ENCODE results near the gene CMKLR1. TPM values are rescaled to one million over a fixed set of nuclear protein-coding genes. Genes with fewer than 3 reads are reported as not detected.

CMKLR1 gene
- total RNA-seq, 2 experiments from 2014 or later: not detected

GRCh38 chr12:108371801-108372344 lies 32.8 kb upstream of the CMKLR1 start:
- Mint-ChIP-seq H3K27ac (no peak overlapping the region), H3K9me3 (peaks cover 18% of the 10 kb centered on the region), H3K4me1 (ENCODE audit: low read depth) (no peaks in the 10 kb centered on the region), H3K4me3 (no peak overlapping the region), H3K36me3 (ENCODE audit: low read depth) (no peaks in the 10 kb centered on the region), H3K27me3 (ENCODE audit: low read depth) (no peaks in the 10 kb centered on the region)
- intact Hi-C loops (cut with micrococcal nuclease): no loop called here
- no peak for DNase-seq
- CTCF ChIA-PET: no interaction called here

- CTCF ChIA-PET: no interaction called here
- no peak for DNase-seq
- Mint-ChIP-seq H3K4me1 (ENCODE audit: low read depth) (no peaks in the 10 kb centered on the region), H3K27ac (no peak overlapping the region), H3K4me3 (no peak overlapping the region), H3K27me3 (ENCODE audit: low read depth) (no peaks in the 10 kb centered on the region), H3K36me3 (ENCODE audit: low read depth) (no peaks in the 10 kb centered on the region), H3K9me3 (peaks cover 8% of the 10 kb centered on the region)
- intact Hi-C loops (cut with micrococcal nuclease): no loop called here
Measured at GRCh38 chr12:108370415-108370814, 31.3 kb upstream of the CMKLR1 start.

GRCh38 chr12:108369736-108370396 lies 30.8 kb upstream of the CMKLR1 start:
- H3K4me3 Mint-ChIP-seq: no peak overlapping the region
- no peak overlapping the region for H3K27ac Mint-ChIP-seq
- peaks cover 5% of the 10 kb centered on the region for H3K9me3 Mint-ChIP-seq
- DNase-seq: no peak
- no peaks in the 10 kb centered on the region for H3K4me1 Mint-ChIP-seq (ENCODE audit: low read depth)
- H3K36me3 Mint-ChIP-seq (ENCODE audit: low read depth): no peaks in the 10 kb centered on the region
- CTCF ChIA-PET: no interaction called here
- intact Hi-C loops (cut with micrococcal nuclease): no loop called here
- H3K27me3 Mint-ChIP-seq (ENCODE audit: low read depth): no peaks in the 10 kb centered on the region

GRCh38 chr12:108368089-108368488 lies 29.0 kb upstream of the CMKLR1 start:
- no peaks in the 10 kb centered on the region for H3K4me1 Mint-ChIP-seq (ENCODE audit: low read depth)
- intact Hi-C loops (cut with micrococcal nuclease): no loop called here
- no peak overlapping the region for H3K27ac Mint-ChIP-seq
- peaks cover under 1% of the 10 kb centered on the region for H3K9me3 Mint-ChIP-seq
- H3K4me3 Mint-ChIP-seq: no peak overlapping the region
- CTCF ChIA-PET: interaction anchor here (0.8 kb wide), 1 partner anchor 249 kb away, joined by 4 read pairs; no protein-coding TSS in a partner anchor
- H3K27me3 Mint-ChIP-seq (ENCODE audit: low read depth): no peaks in the 10 kb centered on the region
- no peaks in the 10 kb centered on the region for H3K36me3 Mint-ChIP-seq (ENCODE audit: low read depth)
- DNase-seq: no peak

GRCh38 chr12:108367436-108367835 lies 28.3 kb upstream of the CMKLR1 start:
- CTCF ChIA-PET: interaction anchor here (0.8 kb wide), 1 partner anchor 250 kb away, joined by 4 read pairs; no protein-coding TSS in a partner anchor
- intact Hi-C loops (cut with micrococcal nuclease): no loop called here

GRCh38 chr12:108365324-108365723 lies 26.2 kb upstream of the CMKLR1 start:
- H3K4me3 Mint-ChIP-seq: no peak overlapping the region
- H3K27ac Mint-ChIP-seq: no peak overlapping the region
- H3K9me3 Mint-ChIP-seq: no peaks in the 10 kb centered on the region
- intact Hi-C loops (cut with micrococcal nuclease): no loop called here
- DNase-seq: no peak
- CTCF ChIA-PET: no interaction called here
- no peaks in the 10 kb centered on the region for H3K27me3 Mint-ChIP-seq (ENCODE audit: low read depth)
- no peaks in the 10 kb centered on the region for H3K4me1 Mint-ChIP-seq (ENCODE audit: low read depth)
- H3K36me3 Mint-ChIP-seq (ENCODE audit: low read depth): no peaks in the 10 kb centered on the region

More at GRCh38 chr12:108367436-108367835, 28.3 kb upstream of the CMKLR1 start:
- Mint-ChIP-seq H3K27ac (no peak overlapping the region), H3K4me1 (ENCODE audit: low read depth) (no peaks in the 10 kb centered on the region), H3K4me3 (no peak overlapping the region), H3K36me3 (ENCODE audit: low read depth) (no peaks in the 10 kb centered on the region), H3K9me3 (no peaks in the 10 kb centered on the region), H3K27me3 (ENCODE audit: low read depth) (no peaks in the 10 kb centered on the region)
- no peak for DNase-seq

- CTCF ChIA-PET: no interaction called here
- H3K4me1 Mint-ChIP-seq (ENCODE audit: low read depth): no peaks in the 10 kb centered on the region
- no peaks in the 10 kb centered on the region for H3K27me3 Mint-ChIP-seq (ENCODE audit: low read depth)
- intact Hi-C loops (cut with micrococcal nuclease): no loop called here
- H3K36me3 Mint-ChIP-seq (ENCODE audit: low read depth): no peaks in the 10 kb centered on the region
- no peaks in the 10 kb centered on the region for H3K9me3 Mint-ChIP-seq
- H3K27ac Mint-ChIP-seq: no peak overlapping the region
- no peak overlapping the region for H3K4me3 Mint-ChIP-seq
- DNase-seq: no peak
Measured at GRCh38 chr12:108364879-108365278, 25.8 kb upstream of the CMKLR1 start.

- peaks cover 2% of the 10 kb centered on the region for H3K27me3 Mint-ChIP-seq (ENCODE audit: low read depth)
- DNase-seq: no peak
- intact Hi-C loops (cut with micrococcal nuclease): no loop called here
- no peak overlapping the region for H3K4me3 Mint-ChIP-seq
- H3K9me3 Mint-ChIP-seq: no peaks in the 10 kb centered on the region
- H3K36me3 Mint-ChIP-seq (ENCODE audit: low read depth): no peaks in the 10 kb centered on the region
- no peaks in the 10 kb centered on the region for H3K4me1 Mint-ChIP-seq (ENCODE audit: low read depth)
- no peak overlapping the region for H3K27ac Mint-ChIP-seq
- CTCF ChIA-PET: no interaction called here
Measured at GRCh38 chr12:108363565-108363964, 24.5 kb upstream of the CMKLR1 start.

GRCh38 chr12:108363165-108363564 lies 24.1 kb upstream of the CMKLR1 start:
- H3K4me3 Mint-ChIP-seq: no peak overlapping the region
- H3K9me3 Mint-ChIP-seq: no peaks in the 10 kb centered on the region
- DNase-seq: no peak
- H3K27ac Mint-ChIP-seq: no peak overlapping the region
- H3K27me3 Mint-ChIP-seq (ENCODE audit: low read depth): peaks cover 3% of the 10 kb centered on the region
- H3K4me1 Mint-ChIP-seq (ENCODE audit: low read depth): no peaks in the 10 kb centered on the region
- intact Hi-C loops (cut with micrococcal nuclease): no loop called here
- no peaks in the 10 kb centered on the region for H3K36me3 Mint-ChIP-seq (ENCODE audit: low read depth)
- CTCF ChIA-PET: no interaction called here

- no peaks in the 10 kb centered on the region for H3K4me1 Mint-ChIP-seq (ENCODE audit: low read depth)
- no peaks in the 10 kb centered on the region for H3K9me3 Mint-ChIP-seq
Measured at GRCh38 chr12:108361606-108362005, 22.5 kb upstream of the CMKLR1 start.

GRCh38 chr12:108360487-108360886 lies 21.4 kb upstream of the CMKLR1 start:
- Mint-ChIP-seq H3K4me3 (no peak overlapping the region), H3K27ac (no peak overlapping the region), H3K27me3 (ENCODE audit: low read depth) (peaks cover 6% of the 10 kb centered on the region), H3K36me3 (ENCODE audit: low read depth) (no peaks in the 10 kb centered on the region), H3K4me1 (ENCODE audit: low read depth) (no peaks in the 10 kb centered on the region), H3K9me3 (no peaks in the 10 kb centered on the region)
- intact Hi-C loops (cut with micrococcal nuclease): no loop called here
- no peak for DNase-seq
- CTCF ChIA-PET: no interaction called here

More at GRCh38 chr12:108361606-108362005, 22.5 kb upstream of the CMKLR1 start:
- peaks cover 6% of the 10 kb centered on the region for H3K27me3 Mint-ChIP-seq (ENCODE audit: low read depth)
- CTCF ChIA-PET: no interaction called here
- no peak overlapping the region for H3K27ac Mint-ChIP-seq
- intact Hi-C loops (cut with micrococcal nuclease): no loop called here
- H3K4me3 Mint-ChIP-seq: no peak overlapping the region
- DNase-seq: no peak
- no peaks in the 10 kb centered on the region for H3K36me3 Mint-ChIP-seq (ENCODE audit: low read depth)

- no peaks in the 10 kb centered on the region for H3K9me3 Mint-ChIP-seq
- no peaks in the 10 kb centered on the region for H3K36me3 Mint-ChIP-seq (ENCODE audit: low read depth)
- DNase-seq: no peak
- no peak overlapping the region for H3K27ac Mint-ChIP-seq
- H3K4me3 Mint-ChIP-seq: no peak overlapping the region
- intact Hi-C loops (cut with micrococcal nuclease): no loop called here
- CTCF ChIA-PET: no interaction called here
- no peaks in the 10 kb centered on the region for H3K4me1 Mint-ChIP-seq (ENCODE audit: low read depth)
- peaks cover 6% of the 10 kb centered on the region for H3K27me3 Mint-ChIP-seq (ENCODE audit: low read depth)
Measured at GRCh38 chr12:108360057-108360456, 20.9 kb upstream of the CMKLR1 start.

- Mint-ChIP-seq H3K9me3 (no peaks in the 10 kb centered on the region), H3K27me3 (ENCODE audit: low read depth) (peaks cover 6% of the 10 kb centered on the region), H3K4me3 (no peak overlapping the region), H3K4me1 (ENCODE audit: low read depth) (no peaks in the 10 kb centered on the region), H3K36me3 (ENCODE audit: low read depth) (no peaks in the 10 kb centered on the region), H3K27ac (no peak overlapping the region)
- DNase-seq: no peak
- CTCF ChIA-PET: no interaction called here
- intact Hi-C loops (cut with micrococcal nuclease): no loop called here
Measured at GRCh38 chr12:108358580-108358965, 19.5 kb upstream of the CMKLR1 start.
